NCI-H82 treated with DMSO at 0.1 percent for 48 hours (cell line): ENCODE data around the gene TXNRD1.
"Not testable (repeated sequence)": the region's sequence is repeated elsewhere in the genome, so short reads cannot be mapped to it uniquely, and the experiment has no call there.

Experiments used
- DNase-seq: peaks from one replicate; lab custom pipeline; 2025; ENCODE audit not compliant: unreplicated experiment; lab: John Stamatoyannopoulos, UW

Gene TXNRD1

DNA sequence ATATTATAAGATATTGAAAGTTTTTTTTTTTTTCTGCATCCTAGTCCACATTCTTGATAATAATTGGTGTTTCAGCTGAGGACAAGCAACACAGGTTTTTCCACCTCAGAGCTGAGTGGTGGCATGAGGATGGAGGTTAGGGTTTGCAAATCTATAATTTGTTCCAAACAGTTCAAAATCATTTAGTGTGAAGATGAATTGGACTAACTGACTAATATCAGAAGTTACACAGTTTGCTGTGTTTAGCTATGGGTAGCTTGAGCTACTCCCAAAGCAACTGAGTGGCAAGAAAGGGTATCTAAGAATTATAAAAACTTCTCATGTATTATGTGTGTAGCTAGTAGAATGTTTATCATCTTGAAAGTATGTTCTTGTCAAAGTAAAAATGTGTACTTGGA, 105.0 kb downstream of the TXNRD1 start:
- DNase-seq, result no peak

DNA sequence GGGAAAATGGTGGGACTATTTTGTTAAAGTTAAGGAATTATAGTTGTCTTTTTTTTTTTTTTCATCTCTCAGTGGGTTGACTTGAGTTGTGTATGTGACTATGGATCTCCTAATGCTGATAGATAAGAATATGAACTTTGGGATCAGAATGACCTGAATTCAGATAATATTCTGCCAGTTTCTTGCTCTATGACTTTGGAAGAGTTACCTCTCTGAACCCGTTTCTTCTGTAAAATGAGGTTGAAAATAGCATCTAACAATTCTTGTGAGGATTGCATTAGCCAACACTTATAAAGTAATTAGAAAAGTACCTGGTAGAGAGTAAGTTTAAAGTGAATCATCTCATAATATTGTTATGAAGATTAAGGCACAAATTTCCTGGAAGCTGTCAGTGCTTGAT, 106.4 kb downstream of the TXNRD1 start:
- DNase-seq, result no peak

- not testable (repeated sequence) for DNase-seq
Measured at GRCh38 chr12:104322533-104322932, 107.0 kb downstream of the TXNRD1 start.

- DNase-seq, result no peak
Measured at GRCh38 chr12:104323899-104324298, 108.3 kb downstream of the TXNRD1 start.

GRCh38 chr12:104328278-104328677, 112.7 kb downstream of the TXNRD1 start:
- DNase-seq, result not testable (repeated sequence)

GRCh38 chr12:104328790-104329189, 113.2 kb downstream of the TXNRD1 start:
- no peak for DNase-seq

DNA sequence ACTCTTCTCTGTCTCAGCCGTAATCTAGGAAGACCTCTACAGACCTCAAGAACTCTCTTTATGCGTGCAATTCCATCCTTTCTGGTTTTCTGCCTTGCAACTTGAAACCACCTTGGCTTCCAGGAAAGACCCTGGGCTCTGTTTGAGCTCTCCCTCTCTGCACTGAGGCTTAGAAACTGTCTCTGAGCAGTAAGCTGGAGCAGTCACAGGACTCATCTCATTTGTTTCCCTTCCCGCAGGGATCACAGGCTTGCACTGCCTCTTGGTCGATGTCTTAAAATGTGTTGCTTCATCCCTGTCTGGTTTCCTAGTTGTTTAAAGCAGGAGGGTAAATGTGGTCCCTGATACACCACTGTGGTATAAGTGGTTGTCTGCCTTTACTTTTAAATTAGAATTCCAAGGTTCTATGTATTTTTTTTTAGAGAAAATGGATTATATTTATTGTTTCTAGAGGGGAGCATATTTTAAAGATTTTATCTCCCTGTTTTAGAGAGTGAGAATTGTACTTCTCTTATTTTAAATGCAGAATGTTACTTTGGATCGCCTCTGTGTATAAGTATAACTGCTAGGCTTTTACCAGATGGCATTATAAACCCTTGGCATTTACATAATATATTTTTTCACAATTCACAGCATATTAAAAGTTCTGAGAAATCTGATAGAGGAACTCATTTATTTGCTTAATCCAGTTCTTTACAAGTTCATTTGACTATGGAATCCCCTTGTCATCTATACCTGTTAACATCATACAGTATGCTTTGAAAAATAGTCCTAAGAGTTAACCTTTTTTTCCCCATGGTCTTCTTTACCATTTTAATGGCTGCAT, 114.3 kb downstream of the TXNRD1 start:
- no peak for DNase-seq

GRCh38 chr12:104331376-104331775, 115.8 kb downstream of the TXNRD1 start:
- DNase-seq, result no peak

GRCh38 chr12:104332273-104332672, 116.7 kb downstream of the TXNRD1 start:
- DNase-seq, result not testable (repeated sequence)

DNA sequence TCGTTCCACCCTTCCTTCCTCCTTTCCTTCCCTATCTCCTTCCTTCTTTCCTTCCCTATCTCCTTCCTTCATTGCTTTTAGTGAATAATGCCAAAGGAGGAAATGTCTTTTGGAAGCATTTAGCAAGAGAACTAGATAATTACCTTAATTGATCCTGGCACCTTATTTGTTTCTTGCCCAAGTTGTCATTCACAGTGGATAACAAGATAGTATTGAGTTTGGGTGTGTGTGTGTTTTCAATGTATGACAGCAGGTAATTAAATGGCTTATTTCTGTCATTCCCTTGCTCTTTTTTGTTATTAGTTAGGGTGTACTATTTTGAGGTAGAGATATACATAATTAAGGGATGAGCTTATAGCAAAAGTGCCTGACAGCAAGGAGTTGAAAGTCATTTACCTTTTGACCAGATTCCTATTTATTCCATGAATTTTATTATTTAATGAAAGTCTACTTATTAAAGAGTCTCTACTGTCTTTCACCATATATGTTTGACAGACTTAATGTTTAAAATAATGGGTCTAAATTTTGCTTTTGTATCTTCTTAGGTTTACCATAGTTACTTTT, 118.2 kb downstream of the TXNRD1 start:
- no peak for DNase-seq

GRCh38 chr12:104334581-104334980, 119.0 kb downstream of the TXNRD1 start:
- no peak for DNase-seq

- no peak for DNase-seq
Measured at GRCh38 chr12:104336115-104336514, 120.5 kb downstream of the TXNRD1 start.

DNA sequence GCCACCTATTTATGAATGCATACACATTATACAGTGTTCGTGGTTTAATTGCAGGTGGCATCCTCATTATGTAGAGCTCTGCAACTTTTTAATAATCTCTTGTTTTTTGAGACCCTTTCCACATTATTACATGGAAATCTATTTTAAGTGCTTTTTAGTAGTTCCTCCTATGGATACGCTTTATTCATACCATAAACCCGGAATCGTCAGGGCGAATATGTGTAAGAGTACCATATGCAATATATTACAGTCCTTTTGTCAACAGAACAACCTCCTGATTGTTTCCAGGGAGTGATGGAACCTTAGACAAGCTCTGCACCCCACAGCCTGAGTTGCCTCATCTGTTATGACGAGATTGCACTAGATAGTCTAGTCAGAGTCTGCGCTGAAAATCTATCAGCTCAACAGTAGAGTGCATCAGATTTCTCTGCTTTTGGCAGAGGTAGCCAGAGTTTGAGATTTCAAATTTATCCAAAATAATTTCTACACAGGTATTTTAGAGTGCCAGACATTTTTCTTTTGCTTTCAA, 121.5 kb downstream of the TXNRD1 start:
- no peak for DNase-seq

DNA sequence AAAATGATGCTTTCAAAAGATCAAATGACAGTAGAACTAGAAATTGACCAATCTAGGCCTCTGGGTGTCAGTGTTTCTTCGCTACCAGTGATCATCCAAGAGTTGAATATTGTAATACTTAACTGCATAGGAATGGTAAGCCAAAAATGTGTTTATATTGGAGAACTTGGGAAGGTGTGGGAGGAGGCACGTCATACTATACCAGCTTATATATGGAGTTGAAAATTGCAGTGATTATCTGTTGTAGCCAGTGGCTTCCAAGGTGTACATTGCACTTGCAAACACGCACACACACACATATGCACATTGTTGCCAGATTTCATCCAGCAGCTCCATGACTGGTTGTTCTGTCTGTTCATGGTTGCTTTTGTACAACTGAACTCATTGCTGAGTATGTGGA, 124.1 kb downstream of the TXNRD1 start:
- DNase-seq, result no peak

- DNase-seq, result no peak
Measured at GRCh38 chr12:104340177-104340576, 124.6 kb downstream of the TXNRD1 start.

DNA sequence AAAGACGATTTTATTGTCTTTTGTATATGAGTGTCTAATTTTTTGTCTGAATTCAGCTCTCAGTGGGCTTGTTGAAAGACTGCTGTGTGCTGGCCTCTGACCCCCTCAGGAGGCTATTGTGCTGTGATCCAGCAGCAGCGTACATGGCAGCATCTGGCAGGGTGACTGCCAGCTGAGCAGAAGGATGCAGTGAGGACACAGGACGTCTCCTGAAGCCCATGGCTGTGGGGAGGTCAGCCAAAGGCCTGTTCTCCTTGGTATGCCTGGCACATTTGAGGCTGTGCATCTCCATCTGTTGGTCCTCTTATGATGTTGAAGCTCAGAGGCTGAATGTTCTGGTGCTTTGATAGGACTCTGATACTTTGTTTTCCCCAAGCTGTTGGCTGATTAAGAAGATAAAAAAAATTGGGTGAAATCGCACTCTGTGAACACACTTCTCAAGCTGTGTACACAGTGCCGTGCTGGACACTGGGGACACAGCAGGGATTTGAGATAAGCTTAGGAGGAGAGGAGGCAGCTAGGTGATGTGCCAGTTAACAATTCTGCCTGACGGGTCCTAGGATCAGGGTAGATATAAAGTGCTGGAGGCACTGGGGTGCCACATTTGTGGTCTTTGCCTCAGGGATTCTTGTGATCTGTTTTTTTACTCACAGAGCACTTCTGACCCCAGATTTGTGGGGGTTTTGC, 125.5 kb downstream of the TXNRD1 start:
- no peak for DNase-seq

DNA sequence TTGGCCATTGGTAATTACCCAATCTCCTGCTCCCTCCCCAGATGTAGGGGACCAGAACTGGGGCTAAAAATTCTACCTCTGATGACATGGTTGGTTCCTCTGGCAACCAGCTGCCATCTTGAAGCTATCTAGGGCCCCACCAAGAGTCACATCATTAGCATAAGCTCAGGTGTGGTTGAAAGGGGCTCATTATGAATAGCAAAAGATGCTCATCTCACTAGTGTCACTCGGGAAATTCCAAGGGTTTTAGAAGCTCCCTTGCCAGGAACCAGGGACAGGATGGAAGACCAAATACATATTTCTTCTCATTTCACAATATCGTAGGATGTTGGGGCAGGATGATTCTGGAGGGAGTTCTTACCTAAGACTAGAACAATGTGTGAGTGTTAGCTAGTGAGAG, 126.6 kb downstream of the TXNRD1 start:
- no peak for DNase-seq

GRCh38 chr12:104342635-104343249, 127.2 kb downstream of the TXNRD1 start:
- DNase-seq, result no peak

DNA sequence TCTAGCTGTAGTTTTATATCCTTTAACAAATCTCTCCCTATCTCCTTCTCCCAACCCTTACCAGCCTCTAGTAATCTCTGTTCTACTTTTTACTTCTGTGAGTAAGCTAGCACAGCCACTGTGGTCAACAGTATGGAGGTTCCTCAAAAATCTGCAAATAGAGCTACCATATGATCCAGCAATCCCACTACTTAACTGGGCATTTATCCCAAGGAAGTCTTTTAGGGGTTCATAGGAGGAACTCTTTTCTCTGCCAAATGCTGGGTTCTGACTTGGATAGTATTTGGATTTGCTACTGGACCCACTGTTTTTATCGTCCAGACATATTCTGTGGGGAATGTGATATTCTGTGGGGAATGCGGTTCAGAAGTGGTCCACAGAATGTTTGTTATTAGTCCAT, 129.1 kb downstream of the TXNRD1 start:
- no peak for DNase-seq

DNA sequence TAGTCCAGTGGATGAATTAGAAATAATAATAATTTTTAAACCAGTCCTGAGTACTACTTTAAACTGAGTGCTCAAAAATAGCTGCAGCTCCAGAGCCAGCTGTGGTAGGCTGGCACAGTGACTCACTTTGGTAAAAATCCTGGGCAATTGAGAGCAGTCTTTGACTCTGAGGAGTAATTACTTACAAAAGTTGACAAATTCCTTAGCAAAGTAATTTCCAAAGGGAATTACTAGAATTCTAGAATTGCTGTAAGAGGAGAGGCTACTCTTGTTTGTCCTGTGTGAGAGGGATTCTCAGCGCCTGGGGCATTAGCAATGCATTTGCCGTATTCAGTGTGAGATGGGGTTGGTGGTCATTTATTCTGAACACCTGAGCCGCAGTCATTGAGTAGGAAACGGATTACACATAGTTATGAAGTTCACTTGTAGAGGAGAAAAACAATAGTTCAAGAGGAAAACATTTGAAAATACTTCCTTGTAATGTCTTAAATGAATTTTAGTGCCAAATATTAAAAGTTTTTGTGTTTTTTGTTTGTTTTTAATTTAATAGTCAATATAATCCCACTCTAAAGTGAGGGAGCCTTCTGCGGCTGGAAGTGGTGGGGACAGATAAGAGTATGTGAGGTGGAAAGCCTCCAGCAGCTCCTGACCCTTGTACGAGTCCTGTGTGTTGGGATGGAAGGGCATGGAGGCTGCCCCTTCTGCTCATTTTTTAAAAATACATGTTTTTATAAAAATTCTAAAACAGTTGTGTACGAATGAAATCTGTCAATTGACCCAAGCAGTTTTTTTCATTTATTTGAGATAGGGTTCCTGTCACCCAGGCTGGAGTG, 129.9 kb downstream of the TXNRD1 start:
- no peak for DNase-seq
